Measurements from ENCODE around the gene UBA52. TPM values are rescaled to one million over a fixed set of nuclear protein-coding genes. Genes with fewer than 3 reads are reported as not detected.

UBA52 gene
- total and polyA plus RNA-seq, 11 donors, result 336 to 944 (median 716) TPM

GRCh38 chr19:18603255-18603957 lies 31.7 kb downstream of the UBA52 start:
- H3K27me3 ChIP-seq, result peaks cover 26 to 94% (median 71%) of the 10 kb centered on the region in 9 donors
- no peaks in the 10 kb centered on the region for H3K36me3 ChIP-seq
- peak in 3 of 4 donors; percentile 11 to 45 (median 23) for ATAC-seq
- TF ChIP-seq POLR2A (IDR thresholded peaks at IDR 0.05), result no peak
- peak in 4 of 12 donors; percentile 10 to 25 (median 14) for TF ChIP-seq CTCF (IDR thresholded peaks at IDR 0.05)
- peak overlapping the region in 8 of 12 donors; percentile 2 to 51 (median 16) for H3K4me3 ChIP-seq
- DNase-seq, result no peak
- intact Hi-C loops (cut with DNase I), result no loop called here
- peak overlapping the region in 1 of 12 donors; percentile 12 for H3K27ac ChIP-seq
- peaks cover 0 to 43% (median 15%) of the 10 kb centered on the region in 12 donors for H3K4me1 ChIP-seq
- no peaks in the 10 kb centered on the region for H3K9me3 ChIP-seq
- 4 to 23% (median 9%) methylated on average over 7 to 32 of the region's 32 CpGs for WGBS, 4 donors

GRCh38 chr19:18603958-18604819 lies 32.5 kb downstream of the UBA52 start:
- peaks cover 29 to 94% (median 71%) of the 10 kb centered on the region in 9 donors for H3K27me3 ChIP-seq
- no peaks in the 10 kb centered on the region for H3K36me3 ChIP-seq
- intact Hi-C loops (cut with DNase I), result no loop called here
- H3K27ac ChIP-seq, result peak overlapping the region in 2 of 12 donors; percentile 12 to 13
- no peaks in the 10 kb centered on the region for H3K9me3 ChIP-seq
- ATAC-seq, result peak in 1 of 4 donors; percentile 17
- no peak for TF ChIP-seq CTCF (IDR thresholded peaks at IDR 0.05)
- TF ChIP-seq POLR2A (IDR thresholded peaks at IDR 0.05), result no peak
- DNase-seq, result no peak
- H3K4me3 ChIP-seq, result peak overlapping the region in 9 of 12 donors; percentile 2 to 51 (median 14)
- H3K4me1 ChIP-seq, result peaks cover 0 to 43% (median 15%) of the 10 kb centered on the region in 12 donors
- WGBS, 4 donors, result 11 to 53% (median 18%) methylated on average over 7 to 26 of the region's 26 CpGs

GRCh38 chr19:18604820-18605159 lies 33.1 kb downstream of the UBA52 start:
- Histone ChIP-seq H3K4me3 (peak overlapping the region in 4 of 12 donors; percentile 3 to 51 (median 27)), H3K27me3 (peaks cover 27 to 94% (median 71%) of the 10 kb centered on the region in 9 donors), H3K27ac (peak overlapping the region in 1 of 12 donors; percentile 15), H3K4me1 (peaks cover 0 to 43% (median 15%) of the 10 kb centered on the region in 12 donors), H3K9me3 (no peaks in the 10 kb centered on the region), H3K36me3 (no peaks in the 10 kb centered on the region)
- no peak for TF ChIP-seq CTCF (IDR thresholded peaks at IDR 0.05)
- no peak for TF ChIP-seq POLR2A (IDR thresholded peaks at IDR 0.05)
- ATAC-seq, result no peak
- WGBS, 4 donors, result 11 to 24% (median 17%) methylated on average over 10 of the region's 10 CpGs
- DNase-seq, result no peak
- intact Hi-C loops (cut with DNase I), result no loop called here

- no peak for TF ChIP-seq CTCF (IDR thresholded peaks at IDR 0.05)
- no peak for TF ChIP-seq POLR2A (IDR thresholded peaks at IDR 0.05)
- intact Hi-C loops (cut with DNase I), result no loop called here
- H3K36me3 ChIP-seq, result no peaks in the 10 kb centered on the region
- no peaks in the 10 kb centered on the region for H3K9me3 ChIP-seq
- H3K4me3 ChIP-seq, result peak overlapping the region in 8 of 12 donors; percentile 7 to 51 (median 44)
- WGBS, 4 donors, result 7 to 16% (median 9%) methylated on average over 6 to 17 of the region's 17 CpGs
- H3K27ac ChIP-seq, result peak overlapping the region in 2 of 12 donors; percentile 13 to 15
- no peak for DNase-seq
- peaks cover 0 to 43% (median 15%) of the 10 kb centered on the region in 12 donors for H3K4me1 ChIP-seq
- ATAC-seq, result no peak
- H3K27me3 ChIP-seq, result peaks cover 31 to 94% (median 71%) of the 10 kb centered on the region in 9 donors
These were observed 33.5 kb downstream of the UBA52 start for GRCh38 chr19:18605196-18605545.
